GM19193 (cell line): ENCODE measurements around the gene LIX1L.

Source experiments
- POLR2A ChIP-seq: IDR thresholded peaks from 4 replicates; pipeline ENCODE4 v1.6.1; 2011; ENCODE audit not compliant: insufficient read depth, insufficient read length; ENCODE audit errors: extremely low read depth

The LIX1L gene

DNA sequence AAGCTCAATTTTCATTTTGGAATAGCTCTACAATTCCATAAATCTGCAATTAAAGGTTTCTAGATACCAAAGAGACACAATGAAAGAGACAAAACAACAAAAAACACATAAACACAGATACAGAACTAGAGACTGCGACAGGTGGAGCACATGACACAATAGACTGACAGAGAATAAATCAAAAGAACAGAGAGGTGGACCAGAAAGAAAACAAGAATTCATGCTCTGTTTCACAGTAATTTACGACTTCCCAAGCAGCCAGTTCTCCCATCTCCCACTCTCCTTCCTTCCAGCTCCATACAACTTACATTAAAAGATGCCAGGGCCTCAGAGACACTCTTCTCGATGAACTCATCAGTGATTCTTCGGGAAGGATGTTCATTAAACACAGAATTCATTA, 15.4 kb downstream of the LIX1L start:
- TF ChIP-seq POLR2A = no peak

DNA sequence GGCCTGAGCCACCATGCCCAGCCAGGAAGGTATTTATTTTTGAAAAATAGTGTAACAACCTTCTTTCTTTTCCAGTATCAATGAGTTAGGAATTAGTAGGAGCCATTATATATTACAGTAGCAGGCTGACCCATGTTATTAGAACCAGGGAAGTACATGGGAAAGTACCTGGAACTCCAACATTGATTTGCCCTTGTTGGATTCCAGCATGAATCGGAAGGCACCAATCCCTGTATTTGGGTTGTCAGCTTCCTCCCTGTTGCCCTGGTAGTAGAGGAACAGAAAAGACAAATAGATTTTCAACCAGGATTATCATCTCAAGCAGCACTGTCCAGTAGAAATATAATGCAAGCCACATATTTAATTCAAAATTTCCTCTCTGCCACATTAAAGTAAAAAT, 20.4 kb downstream of the LIX1L start:
- no peak for TF ChIP-seq POLR2A

DNA sequence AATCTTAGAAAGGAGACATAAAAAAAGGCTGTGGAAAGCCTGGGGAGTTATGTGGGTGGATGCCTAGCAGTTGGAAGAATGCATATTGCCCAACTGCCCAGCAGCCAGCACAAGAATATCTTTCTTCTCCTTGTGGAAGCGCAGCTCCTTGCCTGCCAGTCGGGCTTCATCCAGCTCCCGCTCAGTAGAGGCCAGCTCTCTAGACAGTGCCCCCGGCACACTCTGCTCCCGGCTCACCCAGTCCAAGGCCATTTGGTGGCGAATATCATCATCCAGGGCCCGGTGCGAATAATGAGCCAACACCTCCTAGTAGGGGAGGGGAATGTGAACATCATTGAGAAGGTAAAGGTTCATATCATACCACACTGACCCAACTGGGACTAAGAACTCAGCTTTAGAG, 21.6 kb downstream of the LIX1L start:
- no peak for TF ChIP-seq POLR2A

GRCh38 chr1:145935708-145936107, 22.1 kb downstream of the LIX1L start:
- TF ChIP-seq POLR2A = no peak

DNA sequence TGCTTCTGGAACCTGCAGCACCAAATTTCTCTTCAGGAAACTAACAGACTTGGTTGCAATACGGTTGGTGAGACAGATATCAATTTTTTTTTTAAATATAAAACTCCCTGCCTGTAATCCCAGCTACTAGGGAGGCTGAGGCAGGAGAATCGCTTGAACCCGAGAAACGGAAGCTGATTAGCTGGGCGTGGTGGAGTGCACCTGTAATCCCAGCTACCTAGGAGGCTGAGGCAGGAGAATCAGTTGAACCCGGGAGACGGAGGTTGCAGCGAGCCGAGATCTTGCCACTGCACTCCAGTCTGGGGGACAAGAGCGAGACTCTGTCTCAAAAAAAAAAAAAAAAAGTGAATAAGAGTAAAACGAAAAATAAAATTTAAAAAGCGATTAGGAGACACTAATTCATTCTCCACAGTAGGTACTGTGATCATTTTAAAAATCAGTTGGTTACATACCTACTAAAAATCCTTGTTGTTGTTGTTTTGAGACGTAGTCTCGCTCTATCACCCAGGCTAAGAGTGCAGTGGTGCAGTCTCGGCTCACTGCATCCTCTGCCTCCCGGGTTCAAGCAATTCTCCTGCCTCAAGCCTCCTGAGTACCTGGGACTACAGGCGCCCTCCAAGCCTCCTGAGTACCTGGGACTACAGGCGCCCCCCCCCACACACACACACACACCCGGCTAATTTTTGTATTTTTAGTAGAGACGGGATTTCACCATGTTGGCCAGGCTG, 29.7 kb downstream of the LIX1L start:
- peak; percentile 17 for TF ChIP-seq POLR2A

DNA sequence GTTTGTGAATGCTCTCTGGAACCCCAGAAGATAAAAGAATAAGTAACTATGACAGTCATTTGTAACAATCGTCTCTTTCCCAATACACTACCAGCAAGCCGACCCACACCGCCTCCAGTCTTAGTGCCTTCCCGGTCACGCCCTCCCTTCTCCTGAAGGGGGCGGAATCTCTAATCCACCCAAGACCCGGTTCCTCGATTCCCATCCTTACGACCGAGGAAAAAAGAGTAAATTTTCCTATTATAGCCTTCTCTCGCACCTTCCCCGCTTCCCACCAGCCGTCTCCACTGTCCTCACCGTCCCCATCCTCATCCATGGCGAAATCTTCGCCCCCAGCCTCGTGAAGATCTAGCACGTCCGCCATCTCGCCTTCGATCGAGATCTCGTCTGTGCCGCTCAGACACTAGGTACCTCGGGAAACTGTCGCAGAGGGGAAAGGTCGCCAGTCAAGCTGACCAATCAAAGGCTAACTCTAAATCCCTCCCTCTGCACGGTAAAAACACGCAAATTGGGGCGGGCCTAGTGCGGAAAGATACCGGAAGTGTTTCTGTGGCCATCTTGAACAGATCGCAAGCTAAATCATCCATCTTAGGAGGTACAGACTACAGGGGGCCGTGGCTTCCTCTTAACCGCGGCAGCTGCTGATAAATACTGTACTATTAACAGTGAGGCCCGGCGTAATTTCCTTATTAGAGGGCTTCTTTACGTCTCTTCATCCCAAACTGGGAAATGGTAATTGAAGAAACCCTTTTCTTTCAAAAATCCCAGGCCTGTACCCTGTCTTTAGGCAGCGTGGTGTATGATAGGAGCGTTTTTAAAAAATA, 30.5 kb downstream of the LIX1L start, which contains the start of gene RBM8A:
TSS of gene RBM8A (minus strand) at position 422 of the 824 bp plus-strand sequence. CDS start at position 364, 58 bp downstream.
- peak; percentile 96 for TF ChIP-seq POLR2A

GRCh38 chr1:145926686-145927062, 31.1 kb downstream of the LIX1L start:
- TF ChIP-seq POLR2A = no peak

DNA sequence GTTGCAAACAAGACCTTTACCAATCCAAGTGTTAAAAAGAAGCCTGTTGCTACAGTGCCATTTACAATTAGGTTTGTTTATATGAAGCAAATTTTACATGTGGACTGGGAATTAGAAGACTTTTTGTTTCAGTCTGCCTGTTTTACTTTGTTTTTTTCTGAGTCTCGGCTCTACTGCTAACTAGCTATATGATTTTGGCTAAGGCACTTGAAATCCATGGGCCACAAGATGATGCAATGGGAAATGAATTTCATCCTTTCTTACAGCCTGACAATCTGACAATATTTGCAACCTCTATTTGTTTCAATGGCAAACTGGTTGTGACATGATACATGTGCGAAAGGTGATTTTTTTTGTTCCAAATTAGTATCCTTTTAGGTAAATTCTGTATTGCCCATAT, 35.6 kb downstream of the LIX1L start:
- no peak for TF ChIP-seq POLR2A

- peak; percentile 32 for TF ChIP-seq POLR2A
Observed at GRCh38 chr1:145918992-145919939, 38.6 kb downstream of the LIX1L start.

- peak; percentile 79 for TF ChIP-seq POLR2A
Observed at GRCh38 chr1:145918144-145918991, 39.4 kb downstream of the LIX1L start, which contains the start of gene PEX11B. PEX11B (minus strand) TSS chr1:145918717; CDS start chr1:145918688, 29 bp downstream.

DNA sequence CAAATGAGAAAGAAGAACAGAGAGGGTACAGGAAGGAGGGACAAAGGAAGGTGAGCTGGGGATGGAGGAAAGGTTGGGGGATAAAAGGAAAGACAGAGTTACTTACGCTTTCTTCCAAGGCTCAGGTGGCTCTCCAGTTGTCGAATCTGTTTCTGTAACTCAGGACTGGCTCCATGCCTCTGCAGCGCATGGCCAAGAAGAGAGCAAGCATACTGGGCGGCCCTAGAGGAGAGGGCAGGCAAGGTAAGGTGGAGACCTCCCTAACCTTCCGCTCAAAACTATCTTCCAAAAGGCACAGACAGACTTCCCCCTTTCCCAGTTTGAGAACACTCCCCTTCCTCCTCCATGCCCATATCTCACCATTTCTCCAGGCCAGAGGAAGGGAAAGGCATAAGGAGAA, 40.2 kb downstream of the LIX1L start:
- no peak for TF ChIP-seq POLR2A

GRCh38 chr1:145916745-145917144, 41.1 kb downstream of the LIX1L start:
- TF ChIP-seq POLR2A = no peak

DNA sequence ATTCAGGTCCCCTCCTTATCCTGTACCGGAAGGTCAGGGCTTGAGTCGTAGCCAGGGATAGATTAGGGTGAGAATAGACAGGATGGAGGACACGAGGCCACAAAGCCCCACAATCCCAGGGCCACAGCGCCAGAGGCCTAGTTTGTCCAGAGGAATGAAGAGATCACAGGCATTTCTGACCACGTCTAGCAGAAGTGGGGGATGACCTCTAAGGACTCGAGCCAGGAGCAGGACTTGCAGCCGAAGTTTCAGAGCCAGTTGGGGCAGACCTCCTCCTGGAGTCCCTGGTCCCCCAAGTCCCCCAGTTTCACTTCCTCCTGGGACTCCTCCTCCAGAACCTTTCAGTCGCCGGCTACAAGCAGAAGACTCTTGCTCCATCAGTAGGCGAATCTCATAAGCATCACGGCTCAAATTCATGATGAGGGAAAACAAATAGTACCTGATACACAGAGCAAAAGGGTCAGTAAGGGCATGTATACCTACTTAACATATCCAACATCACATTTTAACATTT, 45.6 kb downstream of the LIX1L start:
- TF ChIP-seq POLR2A = no peak

DNA sequence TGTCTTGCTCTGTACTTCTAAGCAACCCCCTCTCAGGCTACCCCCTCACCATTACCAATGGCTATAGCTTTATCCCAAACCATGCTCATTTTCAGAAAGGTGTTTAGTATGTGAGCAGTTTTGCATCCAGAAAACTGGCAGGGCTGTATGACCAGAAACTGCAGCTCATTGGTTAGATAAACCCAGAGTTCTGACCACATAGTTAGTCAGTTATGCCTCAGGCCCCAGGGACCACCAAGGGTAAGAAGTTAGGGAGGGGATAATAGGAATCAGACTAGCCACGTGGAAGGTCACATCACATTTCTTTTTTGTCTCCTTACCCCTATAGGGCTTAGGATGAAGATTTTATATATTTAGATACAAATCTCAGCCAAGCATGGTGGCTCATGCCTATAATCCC, 49.2 kb downstream of the LIX1L start:
- TF ChIP-seq POLR2A = no peak
